GM18861 (cell line): Measurements from ENCODE around the gene LIN28B.
"Not testable (repeated sequence)": the region's sequence is repeated elsewhere in the genome, so short reads cannot be mapped to it uniquely, and the experiment has no call there.

Source experiments
- ATAC-seq: cut with Tn5 transposase; IDR thresholded peaks from one replicate; pipeline ENCODE4 v1.9.1; 2021; ENCODE audit not compliant: unreplicated experiment

The LIN28B gene

DNA sequence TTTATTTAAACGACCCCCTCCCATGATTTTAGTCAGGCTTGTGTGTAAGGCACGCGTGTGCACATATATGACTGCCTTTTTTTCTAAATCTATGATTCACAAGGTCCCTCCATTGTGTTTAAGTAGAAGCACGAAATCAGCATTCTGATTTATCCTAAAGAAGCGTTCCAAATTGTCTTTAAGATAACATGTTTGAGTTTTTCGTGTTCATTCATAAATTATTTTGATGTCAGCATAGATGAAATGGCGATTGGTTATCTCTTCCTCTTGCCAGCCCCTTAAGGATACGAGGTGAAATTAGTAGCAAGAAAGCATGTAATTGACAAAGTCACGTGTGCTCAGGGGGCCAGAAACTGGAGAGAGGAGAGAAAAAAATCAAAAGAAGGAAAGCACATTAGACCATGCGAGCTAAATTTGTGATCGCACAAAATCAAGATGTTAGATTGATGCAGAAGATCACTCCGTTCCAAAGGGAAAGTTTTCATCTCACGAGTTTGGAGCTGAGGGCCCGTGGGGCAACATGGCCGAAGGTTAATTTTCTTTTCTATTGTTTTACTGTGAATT lies at the start of gene LIN28B:
Gene LIN28B, plus strand, starts transcription at position 377 of the 564 bp plus-strand sequence. Its CDS starts 144 bp downstream, at position 521.
- ATAC-seq = no peak

GRCh38 chr6:104908031-104908887 lies 48.6 kb upstream of the LIN28B start:
- no peak for ATAC-seq

DNA sequence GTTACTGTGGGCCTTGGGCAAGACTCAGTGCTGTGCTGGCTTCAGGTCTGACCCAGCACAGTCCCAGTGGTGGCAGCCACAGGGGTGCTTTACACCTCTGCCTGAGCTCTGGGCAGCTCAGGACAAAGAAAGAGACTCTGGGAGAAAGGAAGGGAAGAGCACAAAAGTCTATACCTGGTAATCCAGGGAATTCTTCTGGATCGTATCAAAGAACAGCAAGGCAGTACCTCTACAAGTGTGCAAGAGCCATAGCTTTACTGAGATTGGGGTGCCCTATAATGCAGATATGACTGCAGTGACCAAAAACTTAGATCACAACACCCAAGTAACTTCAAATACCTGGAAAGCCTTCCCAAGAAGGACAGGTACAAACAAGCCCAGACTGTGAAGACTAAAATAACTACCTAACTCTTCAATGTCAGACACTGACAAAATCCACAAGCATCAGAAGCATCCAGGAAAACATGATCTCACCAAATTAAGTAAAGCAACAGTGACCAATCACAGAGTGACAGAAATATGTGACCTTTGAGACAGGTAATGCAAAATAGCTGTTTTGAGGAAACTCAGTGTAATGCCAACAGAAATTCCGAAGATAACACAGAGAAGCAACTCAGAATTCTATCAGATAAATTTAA lies 47.9 kb upstream of the LIN28B start:
- no peak for ATAC-seq

DNA sequence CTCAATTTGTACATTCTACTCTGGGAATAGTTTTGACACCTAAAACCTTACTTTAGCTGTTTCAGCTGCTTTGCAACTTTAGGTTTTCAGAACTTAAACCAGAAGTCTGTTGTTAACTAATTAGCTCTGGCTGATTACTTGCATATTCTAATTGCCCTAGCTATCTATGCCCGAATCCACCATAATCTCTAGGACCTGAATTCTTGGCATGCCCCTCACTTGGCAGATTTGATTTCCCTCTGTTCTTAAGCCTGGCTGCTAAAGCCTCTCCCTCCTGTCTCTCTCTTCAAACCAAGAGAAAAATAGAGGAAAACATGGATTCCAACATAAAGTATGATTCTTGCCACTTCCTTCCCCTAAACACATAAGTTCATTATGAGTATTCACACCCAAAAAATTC lies 35.0 kb upstream of the LIN28B start:
- ATAC-seq = no peak

DNA sequence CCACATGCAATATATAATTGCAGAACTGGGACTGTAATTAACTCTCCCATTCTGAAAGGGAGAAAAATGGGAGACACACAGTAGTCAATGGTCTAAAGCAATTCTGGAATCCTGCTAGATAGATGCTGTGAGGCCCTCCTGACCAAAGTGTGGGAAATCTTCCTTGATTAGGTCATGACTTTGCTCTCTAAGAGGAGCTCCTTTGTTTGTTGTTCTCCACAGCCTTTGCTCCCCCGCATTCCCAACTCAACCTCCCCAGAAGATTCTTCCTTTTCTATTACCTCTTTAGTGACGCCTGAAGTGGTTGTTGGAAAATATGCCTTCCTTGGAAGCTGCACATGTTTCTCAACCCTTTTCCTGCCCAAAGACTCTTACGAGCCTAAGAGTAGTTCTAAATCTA lies 28.8 kb upstream of the LIN28B start:
- ATAC-seq = no peak

DNA sequence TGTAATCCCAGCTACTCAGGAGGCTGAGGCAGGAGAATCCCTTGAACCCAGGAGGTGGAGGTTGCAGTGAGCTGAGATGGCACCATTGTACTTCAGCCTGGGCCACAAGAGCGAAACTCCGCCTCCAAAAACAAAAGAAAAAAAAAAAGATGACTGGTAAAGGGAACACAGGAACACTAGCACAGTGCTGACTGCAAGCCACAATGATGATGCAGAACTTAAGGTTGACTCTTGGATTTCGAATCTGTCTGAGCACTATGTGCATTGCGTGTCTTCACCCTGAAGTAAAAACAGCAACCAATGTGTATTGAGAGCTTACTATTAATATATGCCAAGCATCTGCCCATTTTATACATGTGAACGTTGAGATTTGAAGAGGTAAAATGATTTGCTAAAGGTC lies 27.6 kb upstream of the LIN28B start:
- ATAC-seq = no peak

DNA sequence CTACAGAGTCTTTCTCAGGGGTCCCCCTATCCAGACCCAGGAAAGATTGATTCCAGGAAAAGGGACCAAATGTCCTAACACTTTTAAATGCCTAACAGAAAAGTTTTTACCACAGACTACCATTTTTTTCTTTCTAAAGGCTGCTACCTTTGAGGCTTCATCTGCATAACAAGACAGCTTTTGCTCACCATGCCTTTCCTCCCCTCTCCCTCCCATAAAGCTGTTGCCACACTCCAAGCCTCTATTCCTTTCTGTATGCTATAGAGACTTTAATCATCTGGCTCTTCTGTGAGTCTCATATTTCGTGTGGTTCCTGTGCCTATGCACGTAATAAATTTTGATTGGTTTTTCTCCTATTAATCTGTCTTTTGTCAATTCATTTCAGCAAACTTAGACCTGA lies 26.0 kb upstream of the LIN28B start:
- no peak for ATAC-seq

GRCh38 chr6:104936766-104937535 lies 20.0 kb upstream of the LIN28B start:
- no peak for ATAC-seq

DNA sequence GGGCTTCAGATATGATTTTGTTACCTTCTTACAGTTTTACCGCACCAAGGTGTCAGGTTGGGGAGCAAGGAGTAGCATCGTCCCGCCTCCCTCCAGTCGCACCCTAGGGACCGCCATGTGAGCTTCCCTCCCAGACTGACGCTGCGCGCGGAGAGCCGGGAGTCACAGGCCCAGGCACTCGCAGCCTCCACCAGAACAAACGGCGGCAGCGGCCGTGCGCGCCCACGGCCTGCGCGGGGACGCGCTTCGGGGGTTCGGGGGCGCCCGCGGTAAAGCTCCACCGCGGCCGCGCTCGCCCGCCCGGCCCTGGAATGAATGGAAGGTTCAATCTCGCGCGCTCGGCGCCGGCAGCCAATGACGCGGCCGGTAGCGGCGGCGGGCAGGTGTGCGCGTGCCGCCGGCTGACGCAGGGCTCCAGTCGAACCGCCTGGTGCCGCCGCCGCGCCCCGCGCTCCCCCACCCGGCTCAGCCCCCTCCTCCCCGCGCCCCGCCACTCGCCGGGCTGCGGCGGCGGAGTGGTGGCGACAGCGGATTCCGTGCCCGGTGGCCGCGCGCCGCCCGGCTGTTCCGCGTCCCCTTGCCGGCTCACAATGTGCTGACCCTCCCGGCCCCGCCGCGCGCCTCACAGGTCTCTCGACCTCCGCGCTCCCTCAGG lies 16.5 kb upstream of the LIN28B start:
- no peak for ATAC-seq

GRCh38 chr6:104940893-104941728 lies 15.8 kb upstream of the LIN28B start:
- ATAC-seq = no peak

DNA sequence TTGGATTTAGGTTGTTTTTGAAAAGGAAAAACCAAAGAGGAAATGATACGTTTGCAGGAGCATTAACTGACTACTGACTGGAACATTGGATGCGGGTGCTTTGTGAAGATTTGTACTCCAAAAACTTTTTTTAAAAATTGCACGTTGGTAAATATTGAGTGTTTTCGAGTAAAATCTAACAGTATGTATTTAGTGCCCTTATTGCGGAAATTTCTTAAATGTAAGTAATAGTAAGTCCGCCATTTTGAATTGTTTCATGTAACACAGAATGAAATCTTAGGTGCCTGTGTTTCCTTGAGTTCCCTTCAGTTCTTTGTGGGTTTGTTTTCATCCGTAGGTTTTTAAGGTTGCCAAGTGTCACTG lies 15.2 kb upstream of the LIN28B start:
- no peak for ATAC-seq

GRCh38 chr6:104943781-104944180 lies 13.1 kb upstream of the LIN28B start:
- no peak for ATAC-seq

- no peak for ATAC-seq
These were observed 7.7 kb upstream of the LIN28B start for GRCh38 chr6:104949206-104949605.

GRCh38 chr6:104951677-104952076 lies 5.2 kb upstream of the LIN28B start:
- ATAC-seq = no peak

DNA sequence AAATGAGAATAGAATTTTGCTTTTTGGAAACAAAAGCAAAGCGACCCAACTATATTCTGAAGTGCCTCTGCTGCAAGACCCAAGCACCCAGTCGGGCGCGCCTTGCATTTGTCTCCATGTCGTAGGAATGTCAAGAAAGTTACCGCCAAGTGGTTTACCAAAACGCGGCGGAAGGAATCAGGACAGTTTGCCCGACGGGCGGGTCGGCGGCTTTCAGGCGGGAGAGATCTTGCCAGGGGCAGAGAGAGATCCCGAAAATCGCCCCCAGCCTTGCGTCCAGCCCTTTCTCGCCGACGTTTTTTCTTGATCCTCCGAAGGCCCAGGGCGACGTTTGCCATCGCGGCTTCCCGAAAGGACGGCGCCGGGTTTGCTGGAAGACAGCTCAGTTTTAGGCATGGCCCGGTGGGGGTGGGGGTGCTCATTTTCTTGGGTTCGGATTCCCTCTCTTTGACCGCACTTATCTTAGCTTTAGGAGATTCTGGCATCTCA lies 4.0 kb upstream of the LIN28B start:
- no peak for ATAC-seq

DNA sequence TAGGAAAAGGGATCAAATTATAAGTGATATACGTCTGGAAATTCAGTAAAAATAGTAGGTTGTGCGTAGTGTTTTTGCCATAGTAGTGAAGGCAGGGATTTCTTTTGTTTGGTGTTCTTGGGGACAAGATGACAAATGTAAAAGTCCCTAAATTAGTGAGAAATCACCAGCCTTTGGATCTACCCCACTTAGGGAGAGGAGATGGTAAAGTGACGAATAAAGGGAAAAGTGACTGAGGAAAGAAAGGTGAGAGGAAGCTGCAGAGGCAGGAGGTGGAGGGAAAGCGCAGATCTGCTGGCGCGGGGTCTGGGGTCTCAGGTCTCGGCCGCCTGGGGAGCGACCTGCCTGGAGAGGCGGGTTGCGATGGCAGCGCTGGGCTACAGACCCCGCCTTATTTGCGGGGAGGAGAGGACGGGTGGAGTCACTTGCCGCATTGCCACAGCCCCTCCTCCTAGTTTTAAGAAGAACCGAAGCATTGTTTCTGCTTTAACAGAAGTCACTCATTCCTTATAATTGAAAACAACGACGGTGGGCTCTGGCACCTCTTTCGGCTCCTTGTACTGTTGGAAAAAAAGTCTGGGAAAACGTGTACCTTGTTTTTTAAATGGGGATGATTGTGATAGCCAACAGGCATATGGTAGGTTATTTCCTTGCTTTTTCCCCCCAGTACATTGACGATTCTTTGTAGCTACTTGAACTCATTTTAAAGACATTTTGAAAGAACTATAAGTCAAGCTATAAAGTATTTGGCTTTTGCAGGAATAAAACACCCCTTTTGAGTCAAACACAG lies 3.3 kb upstream of the LIN28B start:
- not testable (repeated sequence) for ATAC-seq

DNA sequence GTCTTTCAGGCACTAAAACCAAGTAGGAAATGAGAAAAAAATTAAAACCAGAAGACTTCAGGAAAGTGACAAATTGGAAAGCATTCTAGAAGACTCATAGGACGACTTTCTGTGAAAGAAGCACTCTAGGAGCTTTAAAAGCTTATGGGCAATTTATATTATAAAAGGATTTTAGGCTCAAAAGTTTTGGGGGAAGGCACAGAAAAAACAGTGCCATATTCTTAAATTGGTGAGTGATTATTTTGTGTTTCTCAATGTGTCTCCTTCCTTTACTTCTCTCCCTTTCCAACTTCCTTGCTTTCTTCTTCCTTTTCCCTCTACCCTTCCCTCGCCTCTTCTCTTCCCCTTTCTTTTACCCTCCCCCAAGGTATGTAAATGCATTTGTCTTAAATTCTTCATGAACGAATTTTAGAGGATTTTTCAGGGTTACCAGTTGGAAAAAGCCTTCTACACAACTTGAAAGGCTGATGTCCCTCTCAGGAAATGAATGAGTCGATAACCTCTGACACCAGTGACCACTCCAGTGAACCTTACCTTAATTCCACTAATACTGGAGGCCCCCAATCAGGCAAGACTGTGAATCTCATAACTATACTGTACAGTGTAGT lies 2.6 kb upstream of the LIN28B start:
- no peak for ATAC-seq

DNA sequence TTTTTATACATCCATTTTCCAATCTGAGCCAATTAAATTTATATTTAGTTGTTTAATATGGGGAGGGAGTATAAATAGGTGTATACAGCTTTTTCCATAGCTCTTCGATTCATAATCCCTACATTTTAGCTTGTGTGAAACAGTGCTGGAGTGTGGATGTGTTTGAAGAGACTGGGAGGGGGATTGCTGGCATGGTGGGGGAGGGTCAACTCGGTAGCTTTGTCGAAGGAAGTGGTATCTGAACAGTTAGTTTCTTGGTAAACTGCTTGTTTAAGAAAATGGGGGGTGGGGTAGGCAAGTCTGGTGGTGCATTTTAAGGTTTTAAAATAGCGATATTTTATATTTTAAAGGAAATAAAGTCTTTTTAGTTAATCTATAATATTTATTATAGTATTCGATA lies 1.4 kb upstream of the LIN28B start:
- ATAC-seq = no peak
